ENCODE measurements around the gene SIK3. TPM values are rescaled to one million over a fixed set of nuclear protein-coding genes. Genes with fewer than 3 reads are reported as not detected.

The SIK3 gene
- total and polyA plus RNA-seq, 11 donors = 11.8 to 67.4 (median 38.1) TPM

- 65 to 76% (median 73%) methylated on average over 16 of the region's 16 CpGs for WGBS, 4 donors
- DNase-seq = no peak
- no peak within 1 kb of the TSS for H3K4me3 ChIP-seq
- ATAC-seq = no peak
- TF ChIP-seq POLR2A (IDR thresholded peaks at IDR 0.05) = no peak
- no peak for TF ChIP-seq CTCF (IDR thresholded peaks at IDR 0.05)
- no peaks in the 10 kb centered on the region for H3K36me3 ChIP-seq
- no peak within 1 kb of the TSS for H3K27ac ChIP-seq
- no peaks in the 10 kb centered on the region for H3K9me3 ChIP-seq
- H3K27me3 ChIP-seq = no peaks in the 10 kb centered on the region
- H3K4me1 ChIP-seq = no peaks in the 10 kb centered on the region
- intact Hi-C loops (cut with DNase I) = no loop called here
These were observed 275.0 kb downstream of the SIK3 start, which contains the start of gene APOA4 for GRCh38 chr11:116823031-116823843. Gene APOA4 (minus strand): TSS chr11:116823304. CDS start chr11:116823191, 113 bp downstream.

- no peak for ATAC-seq
- intact Hi-C loops (cut with DNase I) = no loop called here
These were observed 275.7 kb downstream of the SIK3 start for GRCh38 chr11:116822575-116822974.

GRCh38 chr11:116821050-116821918, 276.9 kb downstream of the SIK3 start:
- DNase-seq = no peak
- intact Hi-C loops (cut with DNase I) = no loop called here
- TF ChIP-seq POLR2A (IDR thresholded peaks at IDR 0.05) (no peak), CTCF (IDR thresholded peaks at IDR 0.05) (no peak)
- whole genome bisulfite sequencing, 4 donors = 93 to 95% (median 95%) methylated on average over 31 to 51 of the region's 51 CpGs
- H3K4me1 ChIP-seq = no peaks in the 10 kb centered on the region
- ATAC-seq = no peak
- H3K27ac ChIP-seq = no peak overlapping the region
- no peaks in the 10 kb centered on the region for H3K9me3 ChIP-seq
- no peaks in the 10 kb centered on the region for H3K36me3 ChIP-seq
- H3K27me3 ChIP-seq = no peaks in the 10 kb centered on the region
- H3K4me3 ChIP-seq = no peak overlapping the region

More at GRCh38 chr11:116822575-116822974, 275.7 kb downstream of the SIK3 start:
- H3K27me3 ChIP-seq = no peaks in the 10 kb centered on the region
- no peaks in the 10 kb centered on the region for H3K4me1 ChIP-seq
- no peak for TF ChIP-seq POLR2A (IDR thresholded peaks at IDR 0.05)
- no peak for TF ChIP-seq CTCF (IDR thresholded peaks at IDR 0.05)
- no peaks in the 10 kb centered on the region for H3K36me3 ChIP-seq
- 70 to 75% (median 73%) methylated on average over 4 to 5 of the region's 5 CpGs for WGBS, 4 donors
- no peak for DNase-seq
- H3K4me3 ChIP-seq = no peak overlapping the region
- H3K9me3 ChIP-seq = no peaks in the 10 kb centered on the region
- H3K27ac ChIP-seq = no peak overlapping the region

DNA sequence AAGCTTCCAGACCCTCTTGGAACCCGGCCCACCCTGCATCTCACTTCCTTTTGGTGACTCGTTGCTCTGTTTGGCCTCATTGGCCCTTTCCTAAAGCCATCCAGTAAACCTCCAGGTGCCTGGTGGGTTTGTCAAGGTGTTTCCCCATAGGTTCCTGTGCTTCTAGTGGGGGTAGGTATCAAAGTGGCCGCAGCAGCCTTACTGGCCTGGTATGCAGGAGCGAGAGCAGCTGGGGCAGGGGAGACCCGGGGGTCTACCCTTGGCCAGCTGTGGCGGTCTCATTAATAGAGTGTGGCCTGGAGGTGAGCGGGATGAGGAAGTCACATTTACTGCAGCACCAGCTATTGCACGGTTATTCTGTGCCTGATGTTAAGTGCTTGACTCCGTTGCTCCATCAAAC, 279.2 kb downstream of the SIK3 start:
- 89 to 93% (median 91%) methylated on average over 7 to 9 of the region's 9 CpGs for WGBS, 4 donors

More for the DNA sequence above, 279.2 kb downstream of the SIK3 start:
- H3K4me1 ChIP-seq = peaks cover 0 to 8% (median 0%) of the 10 kb centered on the region in 12 donors
- no peak overlapping the region for H3K27ac ChIP-seq
- no peaks in the 10 kb centered on the region for H3K9me3 ChIP-seq
- TF ChIP-seq POLR2A (IDR thresholded peaks at IDR 0.05) (no peak), CTCF (IDR thresholded peaks at IDR 0.05) (no peak)
- ATAC-seq (no peak), DNase-seq (no peak)
- no peak overlapping the region for H3K4me3 ChIP-seq
- H3K27me3 ChIP-seq = no peaks in the 10 kb centered on the region
- H3K36me3 ChIP-seq = no peaks in the 10 kb centered on the region
- intact Hi-C loops (cut with DNase I) = no loop called here

Data from heart left ventricle (tissue), 16 donors.